Endothelial cell of umbilical vein (primary cell): ENCODE measurements around the gene ACTL10. TPM values are rescaled to one million over a fixed set of nuclear protein-coding genes. Genes with fewer than 3 reads are reported as not detected.

Source experiments
- BruUV-seq: library from RNA; stranded (reverse); fragments of 400-500 nt; replicated peaks from 2 replicates; lab custom pipeline; 2021; lab: Mats Ljungman, UMichigan
- CTCF ChIA-PET: fragments of 300-600, 350-600 bp; sonication (Branson Sonifier 250); formaldehyde crosslinking; loops from one replicate; lab custom pipeline; 2021; ENCODE audit warnings: antibody characterized with exemption, inconsistent platforms; lab: Charles Lee
- POLR2A ChIA-PET: fragments of 300-600, 350-600 bp; sonication (Branson Sonifier 250); formaldehyde crosslinking; loops from one replicate; lab custom pipeline; 2021; ENCODE audit warnings: antibody characterized with exemption, inconsistent platforms; lab: Charles Lee
- DNase-seq: peaks from one replicate; pipeline ENCODE4 v3.0.0-alpha.2; 2011; ENCODE audit warnings: low read depth, low spot score
- FAIRE-seq: peaks from 2 replicates; lab custom pipeline; 2011; peaks lifted over from hg19 to GRCh38; lab: Jason Lieb, UNC
- H2AFZ ChIP-seq: 2 replicates; pipeline ENCODE4 v1.6.0; 2012; ENCODE audit warnings: low read depth, low read length, control low read depth, inconsistent platforms
- H3K27ac ChIP-seq: 2 replicates; pipeline ENCODE4 v1.5.1; 2011; ENCODE audit warnings: low read depth, mild to moderate bottlenecking, control low read depth, low read length, moderate library complexity; ENCODE audit not compliant: insufficient read depth
- H3K27me3 ChIP-seq, 2 experiments: 2 replicates each; pipeline versions ENCODE4 v1.6.0 to v1.6.1; 2011; ENCODE audit warnings: low read length in 2 of 2, mixed read lengths in 1 of 2; ENCODE audit not compliant: control insufficient read depth in 2 of 2, insufficient read depth in 2 of 2
- H3K36me3 ChIP-seq, 2 experiments: 2 replicates in 1 of 2; 3 replicates in 1 of 2; pipeline ENCODE4 v1.5.1; 2011; ENCODE audit warnings: low read length in 2 of 2, mild to moderate bottlenecking in 1 of 2, moderate library complexity in 1 of 2; ENCODE audit not compliant: control insufficient read depth in 2 of 2, insufficient read depth in 2 of 2; ENCODE audit errors: extremely low read depth in 1 of 2
- H3K4me1 ChIP-seq: 3 replicates; pipeline ENCODE4 v1.5.1; 2011; ENCODE audit warnings: mild to moderate bottlenecking, low read length; ENCODE audit not compliant: control insufficient read depth, insufficient read depth; ENCODE audit errors: extremely low read depth
- H3K4me2 ChIP-seq: 2 replicates; pipeline ENCODE4 v1.6.1; 2011; ENCODE audit warnings: low read length, control low read depth, mixed read lengths; ENCODE audit not compliant: insufficient read depth
- H3K4me3 ChIP-seq, 3 experiments: fragments of 200-600 bp in 1 of 3; sonication (generic), shearing (Covaris generic) in 1 of 3; replicated peaks in 1 of 3; 2 replicates each; pipeline ENCODE4 v1.5.1; 2011 to 2016; ENCODE audit warnings: control low read depth in 3 of 3, low read length in 3 of 3, mild to moderate bottlenecking in 2 of 3, inconsistent platforms in 1 of 3, low read depth in 1 of 3, moderate library complexity in 1 of 3; ENCODE audit not compliant: insufficient read depth in 1 of 3
- H3K79me2 ChIP-seq: 2 replicates; pipeline ENCODE4 v1.6.0; 2012; ENCODE audit warnings: low read length, inconsistent platforms; ENCODE audit not compliant: control insufficient read depth, insufficient read depth
- H3K9ac ChIP-seq: replicated peaks from 2 replicates; pipeline ENCODE3; 2011; ENCODE audit warnings: low read length, control low read depth; ENCODE audit not compliant: insufficient read depth; ENCODE audit errors: extremely low read depth
- H3K9me1 ChIP-seq: replicated peaks from 3 replicates; pipeline ENCODE4 v1.6.0; 2011; ENCODE audit warnings: mild to moderate bottlenecking, low read length; ENCODE audit not compliant: control insufficient read depth, insufficient read depth; ENCODE audit errors: extremely low read depth
- H3K9me3 ChIP-seq: replicated peaks from 2 replicates; pipeline ENCODE4 v1.5.1; 2012; ENCODE audit warnings: low read length, inconsistent platforms; ENCODE audit not compliant: control insufficient read depth, insufficient read depth
- H4K20me1 ChIP-seq: replicated peaks from 2 replicates; pipeline ENCODE3; 2011; ENCODE audit warnings: mild to moderate bottlenecking, low read length; ENCODE audit not compliant: control insufficient read depth, insufficient read depth; ENCODE audit errors: extremely low read depth
- EZH2 ChIP-seq: IDR thresholded peaks from 2 replicates; pipeline ENCODE4 v1.6.1; 2012; ENCODE audit warnings: borderline replicate concordance, low read depth, mild to moderate bottlenecking, moderate library complexity, low read length, inconsistent platforms; ENCODE audit not compliant: severe bottlenecking
- FOS ChIP-seq: IDR thresholded peaks from 2 replicates; pipeline ENCODE4 v1.6.1; 2011; ENCODE audit warnings: mild to moderate bottlenecking, low read length, moderate library complexity, borderline replicate concordance; ENCODE audit not compliant: insufficient read depth
- GATA2 ChIP-seq: IDR thresholded peaks from 2 replicates; pipeline ENCODE4 v1.7.0; 2011; ENCODE audit warnings: low read depth, mild to moderate bottlenecking, moderate library complexity, mixed read lengths, low read length; ENCODE audit not compliant: insufficient read length, insufficient read depth
- MYC ChIP-seq: IDR thresholded peaks from one replicate; pipeline ENCODE4 v1.6.1; 2011; ENCODE audit warnings: mild to moderate bottlenecking, low read depth, low read length
- POLR2AphosphoS5 ChIP-seq: IDR thresholded peaks from 2 replicates; pipeline ENCODE4 v1.6.1; 2012; ENCODE audit warnings: low read depth, mild to moderate bottlenecking, control low read depth, low read length, moderate library complexity; ENCODE audit not compliant: insufficient read depth
- dilution Hi-C: fragments of 300-500 bp; cut with MboI; formaldehyde crosslinking; loops from one replicate; pipeline ENCODE4 v1.15.0; 2019; ENCODE audit warnings: low sequenced_read_pairs; ENCODE audit not compliant: extremely low pct_ligation_motif_present
- intact Hi-C: fragments of 100-400 bp; cut with micrococcal nuclease; formaldehyde crosslinking; loops from one replicate; pipeline ENCODE4 v1.10.0; 2022
- polyA plus RNA-seq, 4 experiments: library from polyadenylated mRNA; depleted of rRNA in 3 of 4; stranded (reverse) in 3 of 4; unstranded in 1 of 4; fragments of >200 nt; gene quantifications; 2 replicates each; pipeline versions ENCODE4 v1.2.1 to v1.2.3, GENCODE V29; 2011 to 2012; ENCODE audit warnings: missing spikeins in 1 of 4
- total RNA-seq: library from RNA; stranded (reverse); gene quantifications from 2 replicates; pipeline ENCODE4 v1.2.3, GENCODE V29; 2021
- TF ChIP-seq, protein P1 (sequence below): IDR thresholded peaks from 2 replicates; pipeline ENCODE4 v1.6.1; 2011; ENCODE audit not compliant: insufficient read depth, insufficient read length

The ACTL10 gene
- total and polyA plus RNA-seq, 2 donors (not counting 3 experiments of a cell fraction or from before 2014, with no cell fraction given): 0.92 to 1.4 TPM

DNA sequence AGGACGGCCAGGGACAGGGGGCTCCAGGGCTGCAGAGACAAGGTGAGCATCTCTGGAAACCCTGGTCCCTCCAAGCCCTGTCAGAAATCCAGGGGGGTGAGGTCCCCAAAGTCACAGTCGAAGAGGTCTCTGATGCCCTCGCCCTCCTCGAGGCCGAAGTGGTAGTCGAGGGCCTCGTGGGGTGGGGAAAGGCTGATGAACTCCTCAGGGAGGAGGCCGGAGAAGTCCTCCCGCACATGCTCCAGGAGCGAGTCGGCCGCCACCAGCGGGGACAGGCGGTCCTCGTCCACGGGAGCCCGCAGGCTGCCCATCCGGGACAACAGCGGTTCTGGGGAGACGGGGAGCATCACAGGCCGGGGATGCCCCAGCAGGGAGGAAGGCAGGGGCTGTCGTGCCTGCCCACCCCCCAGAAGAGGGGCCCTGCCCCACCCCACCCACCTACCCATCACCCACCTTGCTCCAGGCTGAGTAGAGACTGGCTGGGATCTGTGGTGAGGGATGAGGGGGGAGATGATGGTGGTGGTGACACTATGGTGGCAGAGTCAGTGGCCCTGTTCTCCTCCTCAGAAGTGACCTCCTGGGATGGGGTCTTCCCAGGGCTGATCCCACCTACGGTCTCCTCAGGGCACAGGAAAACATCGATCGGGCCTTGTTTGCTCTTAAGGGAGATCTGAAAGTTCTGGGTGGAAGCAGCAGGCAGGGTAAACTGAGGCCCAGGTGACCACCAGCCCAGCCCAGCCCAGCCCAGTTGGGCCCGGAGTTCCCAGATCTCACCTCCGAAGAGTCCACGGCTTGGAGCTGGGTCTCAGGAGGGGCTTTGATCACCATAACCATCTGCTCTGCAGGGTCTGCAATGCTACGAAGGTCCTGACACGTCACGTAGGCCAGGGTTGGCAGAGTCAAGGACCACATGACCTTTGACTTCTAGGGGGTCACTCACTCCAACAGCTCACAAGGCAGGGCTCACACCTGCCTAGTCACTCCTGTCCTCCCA is 10.2 kb downstream of the ACTL10 start:
- CTCF ChIA-PET: interaction anchor here (1.6 kb wide), 1 partner anchor 8 kb away, joined by 4 read pairs; no protein-coding TSS in a partner anchor
- BruUV-seq: no TSS peak
- TF ChIP-seq MYC (no peak), GATA2 (no peak), FOS (no peak), EZH2 (no peak), POLR2AphosphoS5 (no peak)
- TF ChIP-seq, protein P1, sequence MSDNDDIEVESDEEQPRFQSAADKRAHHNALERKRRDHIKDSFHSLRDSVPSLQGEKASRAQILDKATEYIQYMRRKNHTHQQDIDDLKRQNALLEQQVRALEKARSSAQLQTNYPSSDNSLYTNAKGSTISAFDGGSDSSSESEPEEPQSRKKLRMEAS: no peak
- Histone ChIP-seq H3K4me1 (peaks cover 15% of the 10 kb centered on the region), H3K9me1 (no peaks in the 10 kb centered on the region), H3K4me3 (no peak overlapping the region), H2AFZ (no peak overlapping the region), H4K20me1 (no peaks in the 10 kb centered on the region), H3K27me3 (no peaks in the 10 kb centered on the region), H3K4me2 (no peak overlapping the region), H3K9me3 (no peaks in the 10 kb centered on the region), H3K27ac (no peak overlapping the region), H3K9ac (no peak overlapping the region), H3K36me3 (no peaks in the 10 kb centered on the region), H3K79me2 (peaks cover 4% of the 10 kb centered on the region)
- dilution Hi-C loops: no loop called here
- intact Hi-C loops: no loop called here
- DNase-seq (no peak), FAIRE-seq (no peak)
- POLR2A ChIA-PET: no interaction called here
